Stimulated activated CD4-positive, alpha-beta T cell treated with anti-CD3 and anti-CD28 coated beads, Interleukin-2, amount 100 ng/mL, for 48 hours (primary cell): ENCODE measurements around the gene TPRG1.

ENCODE experiments used
- DNase-seq, 2 donors: peaks; one replicate each; pipeline ENCODE4 v3.0.0-alpha.2; 2020

TPRG1 gene

GRCh38 chr3:189171707-189172106 is at the start of gene TPRG1:
TSS of gene TPRG1 (plus strand) at chr3:189171971. CDS start at chr3:189207385, 35,414 bp downstream.
- no peak for DNase-seq

GRCh38 chr3:189122110-189122509 is 49.7 kb upstream of the TPRG1 start:
- no peak for DNase-seq

GRCh38 chr3:189122526-189123205 is 49.1 kb upstream of the TPRG1 start:
- no peak for DNase-seq

- DNase-seq = no peak
Measured at GRCh38 chr3:189123595-189124387, 48.0 kb upstream of the TPRG1 start.

GRCh38 chr3:189132231-189132671 is 39.5 kb upstream of the TPRG1 start:
- DNase-seq = peak; percentile 36 to 47

GRCh38 chr3:189132839-189133238 is 38.9 kb upstream of the TPRG1 start:
- no peak for DNase-seq

- no peak for DNase-seq
Measured at GRCh38 chr3:189133768-189134167, 38.0 kb upstream of the TPRG1 start.

- no peak for DNase-seq
Measured at GRCh38 chr3:189137416-189137815, 34.4 kb upstream of the TPRG1 start.

GRCh38 chr3:189138901-189139610 is 32.7 kb upstream of the TPRG1 start:
- no peak for DNase-seq

GRCh38 chr3:189139611-189139940 is 32.2 kb upstream of the TPRG1 start:
- DNase-seq = no peak

GRCh38 chr3:189142527-189142926 is 29.2 kb upstream of the TPRG1 start:
- no peak for DNase-seq

GRCh38 chr3:189143321-189143720 is 28.4 kb upstream of the TPRG1 start:
- no peak for DNase-seq

GRCh38 chr3:189143771-189144170 is 28.0 kb upstream of the TPRG1 start:
- no peak for DNase-seq

- no peak for DNase-seq
Measured at GRCh38 chr3:189144645-189145044, 27.1 kb upstream of the TPRG1 start.

- DNase-seq = no peak
Measured at GRCh38 chr3:189146848-189147247, 24.9 kb upstream of the TPRG1 start.

- peak; percentile 65 to 68 for DNase-seq
Measured at GRCh38 chr3:189148081-189148507, 23.7 kb upstream of the TPRG1 start.

- no peak for DNase-seq
Measured at GRCh38 chr3:189149203-189149602, 22.6 kb upstream of the TPRG1 start.

- DNase-seq = no peak
Measured at GRCh38 chr3:189157232-189158007, 14.4 kb upstream of the TPRG1 start.

GRCh38 chr3:189158034-189158433 is 13.7 kb upstream of the TPRG1 start:
- no peak for DNase-seq

- no peak for DNase-seq
Measured at GRCh38 chr3:189160519-189161309, 11.1 kb upstream of the TPRG1 start.

- no peak for DNase-seq
Measured at GRCh38 chr3:189165092-189165612, 6.6 kb upstream of the TPRG1 start.

- DNase-seq = no peak
Measured at GRCh38 chr3:189166321-189166720, 5.5 kb upstream of the TPRG1 start.
